HepG2 (cell line): Measurements from ENCODE around the gene MMP27. TPM values are rescaled to one million over a fixed set of nuclear protein-coding genes. Genes with fewer than 3 reads are reported as not detected.

Source experiments
- ATAC-seq: fragments of 200-7000 bp; cut with Tn5 transposase; 3 replicates; pipeline ENCODE4 v1.9.1; 2020; ENCODE audit warnings: mild to moderate bottlenecking, moderate library complexity
- BruUV-seq: library from RNA; stranded (reverse); fragments of 400-500 nt; replicated peaks from 2 replicates; lab custom pipeline; 2021; lab: Mats Ljungman, UMichigan
- CTCF ChIA-PET: fragments of 300-600 bp; formaldehyde crosslinking; extraction: SDS; loops from one replicate; lab custom pipeline; 2021; ENCODE audit warnings: low total read pairs, inconsistent platforms, low intra/inter-chr PET ratio; lab: Yijun Ruan, JAX
- POLR2A ChIA-PET: fragments of 350-600 bp; sonication (Branson Sonifier 250); formaldehyde crosslinking; loops from one replicate; lab custom pipeline; 2020; ENCODE audit warnings: antibody characterized with exemption, inconsistent platforms; lab: Yijun Ruan, JAX
- DNase-seq: peaks from one replicate; pipeline ENCODE4 v3.0.0-alpha.2; 2015; ENCODE audit warnings: low spot score
- FAIRE-seq: peaks from 3 replicates; lab custom pipeline; 2011; peaks lifted over from hg19 to GRCh38; lab: Jason Lieb, UNC
- H2AFZ ChIP-seq: one replicate; pipeline ENCODE4 v1.6.1; 2011; ENCODE audit warnings: low read length, inconsistent platforms
- H3K27ac ChIP-seq: fragments of 300-600 bp; 3 replicates; pipeline ENCODE4 v1.8.0; 2011; ENCODE audit warnings: mixed run types, mild to moderate bottlenecking, mixed read lengths, low read length, inconsistent platforms; ENCODE audit not compliant: insufficient read depth; ENCODE audit errors: extremely low read length
- H3K27me3 ChIP-seq, 2 experiments: fragments of 200-600 bp in 1 of 2; 2 replicates in 1 of 2; 3 replicates in 1 of 2; pipeline versions ENCODE4 v1.6.0 to v1.8.0; 2011; ENCODE audit warnings: low read length in 2 of 2, mild to moderate bottlenecking in 2 of 2, moderate library complexity in 2 of 2, inconsistent platforms in 1 of 2; ENCODE audit not compliant: insufficient read depth in 2 of 2, control insufficient read depth in 1 of 2
- H3K36me3 ChIP-seq, 2 experiments: fragments of 200-600 bp in 1 of 2; replicated peaks in 1 of 2; 2 replicates in 1 of 2; 3 replicates in 1 of 2; pipeline versions ENCODE4 v1.5.1 to v1.8.0; 2011; ENCODE audit warnings: low read length in 2 of 2, inconsistent platforms in 1 of 2; ENCODE audit not compliant: insufficient read depth in 2 of 2, control insufficient read depth in 1 of 2
- H3K4me1 ChIP-seq: 2 replicates; pipeline ENCODE4 v1.5.1; 2012; ENCODE audit warnings: low read length, inconsistent platforms; ENCODE audit not compliant: insufficient read depth
- H3K4me2 ChIP-seq: 2 replicates; pipeline ENCODE4 v1.6.0; 2011; ENCODE audit warnings: low read depth, low read length, inconsistent platforms
- H3K4me3 ChIP-seq, 3 experiments: fragments of 200-600 bp in 1 of 3; sonication (generic), shearing (Covaris generic) in 1 of 3; replicated peaks in 1 of 3; 2 replicates each; pipeline ENCODE4 v1.5.1; 2011 to 2016; ENCODE audit warnings: low read length in 3 of 3, inconsistent platforms in 2 of 3, low read depth in 2 of 3, mild to moderate bottlenecking in 2 of 3, control low read depth in 1 of 3, mixed read lengths in 1 of 3; ENCODE audit not compliant: insufficient read depth in 1 of 3
- H3K79me2 ChIP-seq: one replicate; pipeline ENCODE4 v1.6.1; 2011; ENCODE audit warnings: low read length, inconsistent platforms; ENCODE audit not compliant: insufficient read depth
- H3K9ac ChIP-seq: 2 replicates; pipeline ENCODE4 v1.6.0; 2011; ENCODE audit warnings: mild to moderate bottlenecking, low read depth, low read length, inconsistent platforms; ENCODE audit not compliant: insufficient read depth
- H3K9me3 ChIP-seq: 2 replicates; pipeline ENCODE4 v1.5.1; 2012; ENCODE audit warnings: mild to moderate bottlenecking, low read length
- H4K20me1 ChIP-seq: 2 replicates; pipeline ENCODE4 v1.6.0; 2011; ENCODE audit warnings: inconsistent platforms, mild to moderate bottlenecking, low read length, moderate library complexity; ENCODE audit not compliant: insufficient read depth
- BCL3 ChIP-seq: sonication (generic); formaldehyde crosslinking; IDR thresholded peaks from 2 replicates; pipeline ENCODE4 v1.5.1; 2020; ENCODE audit warnings: mild to moderate bottlenecking, missing genetic modification reagents, moderate library complexity
- DMTF1 ChIP-seq: sonication (generic); formaldehyde crosslinking; IDR thresholded peaks from 2 replicates; pipeline ENCODE4 v1.4.0; 2020; ENCODE audit warnings: mild to moderate bottlenecking, missing genetic modification reagents
- EP300 ChIP-seq, 3 experiments: sonication (generic) in 1 of 3; formaldehyde crosslinking in 1 of 3; IDR thresholded peaks; 2 replicates each; pipeline versions ENCODE4 v1.5.1 to v1.6.1; 2011 to 2020; ENCODE audit warnings: low read depth in 2 of 3, low read length in 2 of 3, borderline replicate concordance in 1 of 3, improper control_type of control experiment in 1 of 3, mild to moderate bottlenecking in 1 of 3, missing genetic modification reagents in 1 of 3, moderate library complexity in 1 of 3
- FOXJ3 ChIP-seq: sonication (generic); formaldehyde crosslinking; IDR thresholded peaks from 2 replicates; pipeline ENCODE4 v1.4.0; 2020; ENCODE audit warnings: missing genetic modification reagents, mild to moderate bottlenecking, borderline replicate concordance
- KDM4B ChIP-seq: sonication (generic); formaldehyde crosslinking; IDR thresholded peaks from 2 replicates; pipeline ENCODE4 v1.4.0; 2020; ENCODE audit warnings: missing genetic modification reagents
- RFX1 ChIP-seq: fragments of 450-650 bp; IDR thresholded peaks from 2 replicates; pipeline ENCODE4 v1.6.1; 2017
- SIN3B ChIP-seq: fragments of 150-350 bp; IDR thresholded peaks from 2 replicates; pipeline ENCODE4 v1.6.1; 2014; ENCODE audit warnings: low read length
- SSRP1 ChIP-seq: IDR thresholded peaks from 2 replicates; pipeline ENCODE4 v1.6.1; 2016; ENCODE audit warnings: control low read depth
- TBX2 ChIP-seq: sonication (generic); formaldehyde crosslinking; IDR thresholded peaks from 2 replicates; pipeline ENCODE4 v1.5.0; 2020; ENCODE audit warnings: missing genetic modification reagents, mild to moderate bottlenecking, borderline replicate concordance
- TCF12 ChIP-seq, 2 experiments: fragments of 450-650 bp in 1 of 2; sonication (generic) in 1 of 2; formaldehyde crosslinking in 1 of 2; IDR thresholded peaks; 2 replicates each; pipeline versions ENCODE4 v1.6.1 to v1.8.0; 2017 to 2022; ENCODE audit warnings: antibody characterized with exemption in 1 of 2, mild to moderate bottlenecking in 1 of 2, missing genetic modification reagents in 1 of 2, moderate library complexity in 1 of 2
- ZFP36L2 ChIP-seq: sonication (generic); formaldehyde crosslinking; IDR thresholded peaks from 2 replicates; pipeline ENCODE4 v1.4.0; 2020; ENCODE audit warnings: missing genetic modification reagents
- ZNF350 ChIP-seq: sonication (generic); formaldehyde crosslinking; IDR thresholded peaks from 2 replicates; pipeline ENCODE4 v1.4.0; 2020; ENCODE audit warnings: mild to moderate bottlenecking, low read depth, missing genetic modification reagents, borderline replicate concordance
- ZNF747 ChIP-seq: sonication (generic); formaldehyde crosslinking; IDR thresholded peaks from 2 replicates; pipeline ENCODE4 v1.8.1; 2023; ENCODE audit warnings: missing genetic modification reagents, mild to moderate bottlenecking, borderline replicate concordance
- ZNF800 ChIP-seq: sonication (generic); formaldehyde crosslinking; IDR thresholded peaks from 2 replicates; pipeline ENCODE4 v1.4.0; 2020; ENCODE audit warnings: missing genetic modification reagents
- WGBS: methylation state at CpG from one replicate; pipeline ENCODE4 v1.1.6; 2017; ENCODE audit warnings: low lambda C conversion rate; 5-methylcytosine and 5-hydroxymethylcytosine counted together
- in situ Hi-C: cut with HindIII; loops from 2 replicates; pipeline ENCODE4 v1.10.0; 2017; ENCODE audit warnings: low pct_unique_long_range_greater_than_20kb; ENCODE audit not compliant: extremely low pct_ligation_motif_present
- intact Hi-C: fragments of 100-400 bp; cut with micrococcal nuclease; formaldehyde crosslinking; loops from one replicate; pipeline ENCODE4 v1.10.0; 2022; ENCODE audit not compliant: unreplicated experiment
- polyA plus RNA-seq, 8 experiments: library from polyadenylated mRNA; depleted of rRNA in 3 of 8; stranded (reverse) in 7 of 8; unstranded in 1 of 8; fragments of >200 nt; fragmentation: Illumina TruSeq in 4 of 8; extraction: Trizol in 4 of 8; gene quantifications; 2 replicates each; pipeline versions ENCODE4 v1.2.1 to v1.2.3, GENCODE V29; 2011 to 2016; ENCODE audit warnings: low read depth in 4 of 8, missing spikeins in 1 of 8, mixed read lengths in 1 of 8; ENCODE audit not compliant: insufficient read depth in 1 of 8
- total RNA-seq, 5 experiments: library from RNA; depleted of rRNA; stranded (reverse); fragments of >200 nt; fragmentation: Illumina TruSeq; extraction: Trizol; gene quantifications; 2 replicates each; pipeline ENCODE4 v1.2.3, GENCODE V29; 2016; ENCODE audit warnings: low read depth in 1 of 5
- TF ChIP-seq, protein P1 (sequence below): sonication (generic); formaldehyde crosslinking; IDR thresholded peaks from 2 replicates; pipeline ENCODE4 v1.9.0; 2021; ENCODE audit warnings: missing genetic modification reagents, mild to moderate bottlenecking, borderline replicate concordance

The MMP27 gene
- total and polyA plus RNA-seq, 2 of the 13 experiments (the other 11 are each of a cell fraction or from before 2014, with no cell fraction given): not detected

GRCh38 chr11:102704841-102705240 is 728 bp downstream of the MMP27 start:
- no peaks in the 10 kb centered on the region for H3K36me3 ChIP-seq

More at GRCh38 chr11:102704841-102705240, 728 bp downstream of the MMP27 start:
- in situ Hi-C loops: no loop called here
- H3K4me1 ChIP-seq: no peaks in the 10 kb centered on the region
- intact Hi-C loops: no loop called here
- H4K20me1 ChIP-seq: no peaks in the 10 kb centered on the region
- ChIA-PET CTCF (no interaction called here), POLR2A (no interaction called here)
- H3K9me3 ChIP-seq: no peaks in the 10 kb centered on the region
- H2AFZ ChIP-seq: no peak overlapping the region
- H3K27me3 ChIP-seq: no peaks in the 10 kb centered on the region; a peak in 1 of 5 replicates
- DNase-seq (no peak), FAIRE-seq (no peak), ATAC-seq (no peak)
- H3K4me3 ChIP-seq: no peak overlapping the region
- no TSS peak for BruUV-seq
- no peak overlapping the region for H3K27ac ChIP-seq
- TF ChIP-seq SIN3B (no peak), SSRP1 (no peak), ZNF800 (CRISPR knock-in tag) (no peak), FOXJ3 (CRISPR knock-in tag) (no peak), TBX2 (CRISPR knock-in tag) (no peak), ZNF350 (no peak), KDM4B (CRISPR knock-in tag) (no peak), ZFP36L2 (CRISPR knock-in tag) (no peak), DMTF1 (CRISPR knock-in tag) (no peak), RFX1 (no peak), EP300 (IDR thresholded peaks at IDR 0.05; ENCODE audit: low read depth in 2 of 2, low read length in 2 of 2) (no peak), EP300 (CRISPR knock-in tag; IDR thresholded peaks at IDR 0.05; ENCODE audit: borderline replicate concordance) (no peak), TCF12 (IDR thresholded peaks at IDR 0.05) (no peak), TCF12 (CRISPR knock-in tag; IDR thresholded peaks at IDR 0.05) (no peak), BCL3 (CRISPR knock-in tag) (no peak), ZNF747 (CRISPR knock-in tag) (no peak)
- TF ChIP-seq, protein P1, sequence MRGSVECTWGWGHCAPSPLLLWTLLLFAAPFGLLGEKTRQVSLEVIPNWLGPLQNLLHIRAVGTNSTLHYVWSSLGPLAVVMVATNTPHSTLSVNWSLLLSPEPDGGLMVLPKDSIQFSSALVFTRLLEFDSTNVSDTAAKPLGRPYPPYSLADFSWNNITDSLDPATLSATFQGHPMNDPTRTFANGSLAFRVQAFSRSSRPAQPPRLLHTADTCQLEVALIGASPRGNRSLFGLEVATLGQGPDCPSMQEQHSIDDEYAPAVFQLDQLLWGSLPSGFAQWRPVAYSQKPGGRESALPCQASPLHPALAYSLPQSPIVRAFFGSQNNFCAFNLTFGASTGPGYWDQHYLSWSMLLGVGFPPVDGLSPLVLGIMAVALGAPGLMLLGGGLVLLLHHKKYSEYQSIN (CRISPR knock-in tag): no peak
- H3K4me2 ChIP-seq: no peak overlapping the region
- 0% methylated on average over 3 of the region's 3 CpGs for WGBS
- H3K79me2 ChIP-seq: no peaks in the 10 kb centered on the region
- no peak overlapping the region for H3K9ac ChIP-seq
